Astrocyte of the cerebellum (primary cell): ENCODE measurements around the gene MYO5A.

Experiments
- DNase-seq: peaks from one replicate; pipeline ENCODE4 v3.0.0-alpha.2; 2011; ENCODE audit warnings: low read depth
- H3K4me3 ChIP-seq: 2 replicates; pipeline ENCODE4 v1.5.1; 2011; ENCODE audit warnings: mild to moderate bottlenecking, low read depth, low read length, moderate library complexity
- in situ Hi-C: cut with HindIII; loops from 2 replicates; pipeline ENCODE4 v1.10.0; 2017; ENCODE audit warnings: low sequenced_read_pairs
- TF ChIP-seq, protein P1 (sequence below): IDR thresholded peaks from 2 replicates; pipeline ENCODE4 v1.5.1; 2012; ENCODE audit warnings: low read length, low read depth, moderate library complexity, mild to moderate bottlenecking; ENCODE audit errors: missing control alignments

The MYO5A gene

DNA sequence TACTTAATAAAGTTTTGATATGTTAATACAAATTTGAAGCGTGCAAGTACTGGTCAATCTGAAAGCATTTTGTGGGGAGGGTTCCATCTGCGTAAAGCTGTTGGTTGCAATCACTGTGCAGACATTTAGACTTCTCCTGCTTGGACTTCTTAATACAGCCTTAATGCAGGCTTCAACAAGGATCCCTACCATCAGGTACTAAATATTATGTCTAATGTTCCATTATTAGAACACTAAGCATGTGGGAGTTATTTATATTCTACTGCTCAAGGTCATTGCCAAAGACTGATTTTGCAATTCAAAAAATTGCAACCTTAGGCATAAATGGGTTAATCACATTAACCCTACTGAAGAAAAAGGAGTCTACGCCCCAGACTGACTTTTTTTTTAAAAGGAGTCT, 159.2 kb downstream of the MYO5A start:
- TF ChIP-seq, protein P1, sequence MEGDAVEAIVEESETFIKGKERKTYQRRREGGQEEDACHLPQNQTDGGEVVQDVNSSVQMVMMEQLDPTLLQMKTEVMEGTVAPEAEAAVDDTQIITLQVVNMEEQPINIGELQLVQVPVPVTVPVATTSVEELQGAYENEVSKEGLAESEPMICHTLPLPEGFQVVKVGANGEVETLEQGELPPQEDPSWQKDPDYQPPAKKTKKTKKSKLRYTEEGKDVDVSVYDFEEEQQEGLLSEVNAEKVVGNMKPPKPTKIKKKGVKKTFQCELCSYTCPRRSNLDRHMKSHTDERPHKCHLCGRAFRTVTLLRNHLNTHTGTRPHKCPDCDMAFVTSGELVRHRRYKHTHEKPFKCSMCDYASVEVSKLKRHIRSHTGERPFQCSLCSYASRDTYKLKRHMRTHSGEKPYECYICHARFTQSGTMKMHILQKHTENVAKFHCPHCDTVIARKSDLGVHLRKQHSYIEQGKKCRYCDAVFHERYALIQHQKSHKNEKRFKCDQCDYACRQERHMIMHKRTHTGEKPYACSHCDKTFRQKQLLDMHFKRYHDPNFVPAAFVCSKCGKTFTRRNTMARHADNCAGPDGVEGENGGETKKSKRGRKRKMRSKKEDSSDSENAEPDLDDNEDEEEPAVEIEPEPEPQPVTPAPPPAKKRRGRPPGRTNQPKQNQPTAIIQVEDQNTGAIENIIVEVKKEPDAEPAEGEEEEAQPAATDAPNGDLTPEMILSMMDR: no peak
- DNase-seq: no peak
- H3K4me3 ChIP-seq: no peak overlapping the region
- in situ Hi-C loops: no loop called here

DNA sequence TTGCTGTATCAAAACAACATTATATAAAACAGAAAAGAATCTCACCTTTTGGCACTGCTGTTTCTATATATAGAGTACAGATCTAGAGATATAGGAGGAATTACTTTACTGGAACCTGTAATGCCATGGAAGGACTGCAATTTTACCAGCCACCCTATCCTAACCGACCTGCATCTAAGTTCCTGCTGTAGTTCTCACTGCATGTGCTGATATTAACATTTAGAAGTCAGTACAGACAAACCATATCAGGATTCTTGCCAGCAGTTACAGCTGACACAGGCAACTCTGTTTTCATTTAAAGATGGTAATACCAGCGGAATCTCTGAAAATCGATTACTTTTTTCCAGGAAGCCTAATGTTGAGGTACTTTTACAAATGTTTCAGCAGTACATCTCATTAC, 159.7 kb downstream of the MYO5A start:
- no peak for DNase-seq
- no peak overlapping the region for H3K4me3 ChIP-seq
- in situ Hi-C loops: no loop called here
- TF ChIP-seq, protein P1: no peak

DNA sequence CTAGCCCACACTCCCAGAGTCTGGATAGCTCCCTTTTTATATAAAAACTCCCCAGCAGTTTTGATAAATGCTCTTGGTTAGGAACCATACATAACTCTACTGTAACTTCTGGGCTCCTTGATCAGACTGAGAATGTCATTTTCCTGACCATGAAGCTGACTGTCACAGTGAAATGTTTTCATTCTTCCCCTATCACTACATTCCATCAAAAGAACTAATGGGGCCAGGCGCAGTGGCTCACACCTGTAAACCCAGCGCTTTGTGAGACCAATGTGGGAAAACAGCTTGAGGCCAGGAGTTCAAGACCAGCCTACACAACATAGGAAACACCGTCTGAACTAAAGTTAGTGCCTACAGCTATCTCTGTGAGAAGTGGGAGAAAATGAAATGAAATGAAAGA, 160.3 kb downstream of the MYO5A start:
- TF ChIP-seq, protein P1: no peak

DNA sequence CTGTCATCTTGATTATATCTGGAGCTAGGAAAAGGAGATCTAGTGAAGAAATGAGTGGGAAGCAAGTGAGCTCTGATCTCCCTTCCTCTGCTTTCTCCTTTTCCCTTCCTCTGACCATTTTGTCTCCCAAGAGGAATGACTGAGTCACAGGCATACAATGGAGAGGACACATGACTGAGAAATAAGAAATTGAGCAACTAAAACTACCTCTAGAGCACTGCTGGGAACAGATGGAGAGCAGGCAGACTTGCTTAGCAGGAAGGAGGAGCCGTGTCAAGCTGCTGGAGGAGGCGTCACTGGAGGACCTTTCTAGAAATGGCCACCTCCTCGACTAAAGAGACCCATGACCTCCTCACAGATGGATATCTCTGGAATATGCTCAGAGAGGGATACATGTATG, 166.2 kb downstream of the MYO5A start:
- DNase-seq: no peak
- in situ Hi-C loops: no loop called here
- TF ChIP-seq, protein P1: no peak
- no peak overlapping the region for H3K4me3 ChIP-seq

More for the DNA sequence above, 160.3 kb downstream of the MYO5A start:
- in situ Hi-C loops: no loop called here
- no peak overlapping the region for H3K4me3 ChIP-seq
- no peak for DNase-seq

DNA sequence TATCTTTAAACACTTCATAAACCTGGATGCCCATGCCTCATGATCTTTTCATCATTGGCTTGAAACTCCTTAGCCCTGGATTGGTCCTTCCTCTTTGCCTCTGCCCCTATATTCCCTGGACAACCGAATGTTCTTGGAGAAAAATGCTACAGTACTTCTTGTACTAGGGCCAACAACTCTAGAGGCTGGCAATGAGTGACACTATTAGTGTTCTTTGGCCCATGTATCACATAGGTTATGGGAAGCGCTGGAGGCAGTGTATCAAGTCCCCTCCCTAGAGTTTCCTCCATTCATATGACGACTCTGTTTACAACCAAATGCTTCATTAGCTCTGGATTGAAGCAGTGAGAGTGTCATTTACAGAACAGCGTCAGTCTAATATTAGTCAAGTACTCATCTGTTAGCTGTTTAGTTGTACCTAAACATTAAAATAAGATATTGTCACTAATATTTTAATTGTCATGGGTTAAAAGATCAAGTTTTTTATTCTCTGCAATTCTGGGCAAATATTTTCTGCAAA, 166.6 kb downstream of the MYO5A start:
- no peak overlapping the region for H3K4me3 ChIP-seq
- DNase-seq: no peak
- in situ Hi-C loops: no loop called here
- TF ChIP-seq, protein P1: no peak

DNA sequence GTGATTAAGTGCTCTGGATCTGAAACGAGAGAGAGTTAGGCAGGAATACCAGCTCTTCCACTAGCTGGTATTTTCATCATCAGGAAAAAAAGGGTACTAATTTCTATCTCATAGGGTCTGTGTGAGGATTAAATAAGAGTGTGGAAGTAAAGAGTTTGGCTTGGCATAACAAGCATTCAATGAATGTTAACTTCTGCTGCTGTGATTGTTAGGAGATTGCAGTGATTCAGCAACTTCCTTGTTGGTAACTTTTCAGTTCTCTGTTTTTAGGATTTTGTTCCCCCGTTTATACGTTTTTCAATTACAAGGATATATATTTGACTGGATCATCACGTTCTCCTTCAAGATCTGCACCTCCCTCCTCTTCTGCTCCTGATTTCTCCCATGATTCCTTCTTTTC, 167.2 kb downstream of the MYO5A start:
- DNase-seq: no peak
- no peak overlapping the region for H3K4me3 ChIP-seq
- TF ChIP-seq, protein P1: no peak
- in situ Hi-C loops: no loop called here
